ENCODE results near the gene PTPRE.

Gene PTPRE

DNA sequence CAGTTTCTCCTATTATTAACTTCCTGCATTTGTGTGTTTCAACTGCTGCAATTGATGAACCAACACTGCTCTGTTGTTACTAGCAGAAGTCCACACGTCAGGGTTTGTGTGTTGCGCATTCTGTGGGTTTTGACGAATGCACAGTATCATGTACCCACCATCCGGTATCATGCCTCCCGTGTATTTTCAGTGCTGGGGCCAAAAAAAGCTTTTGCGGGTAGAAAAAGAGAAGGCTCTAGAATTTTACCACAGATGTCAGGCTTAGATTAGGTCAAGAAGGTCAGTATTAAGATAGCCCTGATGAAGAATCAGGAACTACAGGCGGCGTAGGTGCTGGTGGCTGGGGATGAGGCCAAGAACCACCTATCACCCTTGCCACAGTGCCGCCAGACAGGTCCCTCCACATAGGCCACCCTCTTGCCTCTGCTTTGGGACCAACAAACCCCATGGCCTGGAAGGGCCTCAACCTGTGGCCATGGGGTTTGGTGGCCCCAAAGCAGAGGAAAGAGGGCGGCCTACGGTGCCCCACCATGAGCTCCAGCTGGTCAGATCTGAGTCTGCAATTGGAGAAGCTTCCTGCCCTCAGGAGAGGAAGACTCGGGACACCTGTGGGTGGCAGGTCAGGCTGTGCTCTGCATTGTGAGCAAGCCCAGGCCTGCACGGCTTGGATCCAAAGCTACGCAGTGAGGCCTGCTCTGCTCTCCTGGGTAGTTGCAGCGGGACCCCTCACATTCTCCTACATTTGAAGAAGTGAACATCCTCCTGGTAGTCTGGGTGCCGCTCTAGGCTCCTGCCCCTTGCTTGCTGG is 147.5 kb downstream of the PTPRE start:
- Histone ChIP-seq H3K36me3 (ENCODE audit: control insufficient read depth, insufficient read depth, low read length, severe bottlenecking) (no peaks in the 10 kb centered on the region), H3K9me3 (ENCODE audit: control insufficient read depth, low read length) (no peaks in the 10 kb centered on the region), H3K9ac (ENCODE audit: low read length) (no peak overlapping the region), H3K4me1 (ENCODE audit: control insufficient read depth, insufficient read depth, low read length) (peaks cover 10% of the 10 kb centered on the region), H3K4me3 (ENCODE audit: low read length) (no peak overlapping the region), H3K27me3 (replicated peaks; ENCODE audit: control insufficient read depth, insufficient read depth, low read length) (no peaks in the 10 kb centered on the region)
- DNase-seq (ENCODE audit: low read depth): no peak

DNA sequence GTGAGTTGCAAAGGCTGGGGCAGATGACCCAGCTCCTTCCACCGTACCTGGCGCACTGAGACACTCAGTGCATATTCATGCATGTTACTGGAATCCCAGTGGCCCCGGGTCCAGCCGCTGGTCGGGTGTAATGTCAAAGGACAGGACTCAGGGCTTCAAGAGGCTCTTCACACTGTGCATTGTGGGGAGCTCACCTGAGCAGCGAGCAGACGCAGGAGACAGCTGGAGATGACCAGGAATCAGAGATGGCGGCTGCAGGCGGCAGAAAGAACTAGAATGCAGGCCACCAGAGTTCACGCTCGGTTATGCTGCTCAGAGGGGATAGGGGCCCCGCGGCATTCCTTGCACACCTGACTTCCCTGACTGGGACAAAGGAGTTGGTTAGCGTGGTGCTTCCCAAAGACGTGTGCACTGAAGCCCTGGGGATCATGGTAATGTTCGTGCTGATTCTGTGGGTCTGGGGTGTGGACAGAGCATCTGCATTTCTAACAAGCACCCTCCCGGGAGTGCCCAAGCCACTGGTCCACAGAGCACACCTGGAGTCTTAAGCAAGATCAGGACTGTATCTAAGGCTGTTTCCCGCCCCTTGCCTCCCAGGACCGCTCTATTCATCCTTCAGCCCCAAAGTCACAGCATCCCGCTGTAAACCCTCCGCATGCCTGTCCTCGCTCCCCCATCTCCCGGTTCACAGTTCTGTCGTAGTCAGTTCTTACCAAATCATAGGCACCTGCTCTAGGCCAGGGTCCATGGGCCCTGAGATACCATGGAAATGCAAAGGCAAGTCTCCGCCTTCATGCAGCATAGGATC is 148.4 kb downstream of the PTPRE start:
- Histone ChIP-seq H3K9ac (ENCODE audit: low read length) (no peak overlapping the region), H3K36me3 (ENCODE audit: control insufficient read depth, insufficient read depth, low read length, severe bottlenecking) (no peaks in the 10 kb centered on the region), H3K27me3 (replicated peaks; ENCODE audit: control insufficient read depth, insufficient read depth, low read length) (no peaks in the 10 kb centered on the region), H3K4me1 (ENCODE audit: control insufficient read depth, insufficient read depth, low read length) (peaks cover 10% of the 10 kb centered on the region), H3K4me3 (ENCODE audit: low read length) (no peak overlapping the region), H3K9me3 (ENCODE audit: control insufficient read depth, low read length) (no peaks in the 10 kb centered on the region)
- no peak for DNase-seq (ENCODE audit: low read depth)

DNA sequence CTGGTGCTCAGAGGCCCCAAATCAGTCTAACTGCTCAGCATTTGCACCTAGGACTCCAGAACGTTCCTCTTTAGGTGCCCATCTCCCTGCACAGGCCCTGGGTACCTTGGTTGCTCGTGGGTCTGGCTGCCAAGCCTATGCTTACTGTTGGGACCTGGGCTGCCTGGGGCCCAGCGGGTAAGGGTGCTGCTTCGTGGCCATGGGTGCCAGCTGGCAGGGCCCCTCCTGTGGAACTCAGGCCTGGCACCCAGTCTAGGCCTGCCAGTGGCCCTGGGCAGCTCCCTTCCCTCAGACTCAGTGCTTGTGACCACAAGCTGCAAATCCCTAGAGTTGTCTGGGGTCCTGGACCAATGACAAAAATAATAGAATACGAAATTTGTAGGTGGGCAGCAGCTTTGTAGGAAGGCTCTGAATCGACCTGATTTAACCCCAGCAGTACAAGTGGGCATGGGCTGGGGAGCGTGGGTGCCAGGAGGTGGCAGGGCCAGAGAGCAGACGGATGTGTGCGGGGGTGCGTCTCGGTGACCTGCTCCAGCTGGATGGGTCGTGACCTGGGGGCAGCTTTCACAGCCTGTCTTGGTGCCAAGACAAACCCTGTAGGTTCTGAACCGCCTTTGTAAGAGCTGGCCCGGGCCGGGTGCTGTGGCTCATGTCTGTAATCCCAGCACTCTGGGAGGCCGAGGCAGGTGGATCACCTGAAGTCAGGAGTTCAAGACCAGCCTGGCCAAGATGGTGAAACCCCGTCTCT is 149.6 kb downstream of the PTPRE start:
- no peak for DNase-seq (ENCODE audit: low read depth)
- no peak overlapping the region for H3K4me3 ChIP-seq (ENCODE audit: low read length)
- no peaks in the 10 kb centered on the region for H3K9me3 ChIP-seq (ENCODE audit: control insufficient read depth, low read length)
- H3K4me1 ChIP-seq (ENCODE audit: control insufficient read depth, insufficient read depth, low read length): no peaks in the 10 kb centered on the region
- no peaks in the 10 kb centered on the region for H3K36me3 ChIP-seq (ENCODE audit: control insufficient read depth, insufficient read depth, low read length, severe bottlenecking)
- H3K27me3 ChIP-seq (replicated peaks; ENCODE audit: control insufficient read depth, insufficient read depth, low read length): no peaks in the 10 kb centered on the region
- H3K9ac ChIP-seq (ENCODE audit: low read length): no peak overlapping the region

DNA sequence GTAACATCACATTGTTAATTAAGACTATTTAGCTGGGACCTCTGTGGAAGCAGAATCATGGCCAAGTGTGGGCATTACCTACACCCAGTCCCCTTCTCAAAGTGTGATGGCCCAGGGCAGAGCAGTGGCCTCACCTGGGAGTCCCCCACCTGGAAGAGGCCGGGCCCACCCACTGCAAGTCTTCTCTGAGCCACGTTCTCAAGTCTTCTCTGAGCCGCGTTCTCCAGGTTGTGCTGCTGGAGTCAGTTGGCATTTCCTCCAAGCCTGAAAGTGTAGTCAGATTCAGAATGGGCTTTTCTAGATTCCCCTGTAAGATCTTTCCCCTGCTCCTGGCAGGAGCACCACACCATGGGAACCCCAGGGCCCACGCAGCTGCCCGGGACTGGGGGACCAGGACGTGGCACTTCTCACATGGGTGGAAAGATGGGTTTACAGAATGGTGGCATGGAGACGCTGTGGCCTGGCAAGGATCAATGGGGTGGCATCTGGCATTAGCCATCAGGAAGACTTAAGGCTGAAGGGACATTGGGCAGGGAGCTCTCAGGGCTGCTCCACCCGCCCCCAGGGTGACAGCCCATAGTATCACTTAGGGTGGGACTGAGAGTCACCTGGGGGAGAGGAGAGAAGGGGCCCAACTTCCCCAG is 151.3 kb downstream of the PTPRE start:
- no peaks in the 10 kb centered on the region for H3K9me3 ChIP-seq (ENCODE audit: control insufficient read depth, low read length)
- no peak overlapping the region for H3K9ac ChIP-seq (ENCODE audit: low read length)
- H3K4me1 ChIP-seq (ENCODE audit: control insufficient read depth, insufficient read depth, low read length): no peaks in the 10 kb centered on the region
- DNase-seq (ENCODE audit: low read depth): no peak
- H3K36me3 ChIP-seq (ENCODE audit: control insufficient read depth, insufficient read depth, low read length, severe bottlenecking): no peaks in the 10 kb centered on the region
- no peak overlapping the region for H3K4me3 ChIP-seq (ENCODE audit: low read length)
- no peaks in the 10 kb centered on the region for H3K27me3 ChIP-seq (replicated peaks; ENCODE audit: control insufficient read depth, insufficient read depth, low read length)

DNA sequence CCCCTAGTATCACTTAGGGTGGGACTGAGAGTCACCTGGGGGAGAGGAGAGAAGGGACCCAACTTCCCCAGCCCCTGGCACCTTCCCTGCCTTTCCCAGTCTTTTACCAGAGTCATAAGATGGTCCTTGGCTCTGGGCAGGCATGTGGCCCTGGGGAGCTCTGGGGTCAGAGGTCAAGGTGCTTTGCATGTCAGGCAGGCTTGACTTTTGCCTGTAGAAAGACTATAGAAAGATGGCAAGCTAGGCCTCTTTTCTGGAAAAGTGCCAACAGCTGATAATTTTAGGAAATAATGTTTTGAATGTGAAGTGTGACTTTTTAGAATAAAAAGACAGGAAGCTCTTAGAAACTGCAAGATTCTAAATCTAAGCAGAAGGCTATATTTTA is 151.8 kb downstream of the PTPRE start:
- no peaks in the 10 kb centered on the region for H3K9me3 ChIP-seq (ENCODE audit: control insufficient read depth, low read length)
- no peaks in the 10 kb centered on the region for H3K36me3 ChIP-seq (ENCODE audit: control insufficient read depth, insufficient read depth, low read length, severe bottlenecking)
- H3K9ac ChIP-seq (ENCODE audit: low read length): no peak overlapping the region
- no peak overlapping the region for H3K4me3 ChIP-seq (ENCODE audit: low read length)
- DNase-seq (ENCODE audit: low read depth): no peak
- no peaks in the 10 kb centered on the region for H3K27me3 ChIP-seq (replicated peaks; ENCODE audit: control insufficient read depth, insufficient read depth, low read length)
- peaks cover under 1% of the 10 kb centered on the region for H3K4me1 ChIP-seq (ENCODE audit: control insufficient read depth, insufficient read depth, low read length)

DNA sequence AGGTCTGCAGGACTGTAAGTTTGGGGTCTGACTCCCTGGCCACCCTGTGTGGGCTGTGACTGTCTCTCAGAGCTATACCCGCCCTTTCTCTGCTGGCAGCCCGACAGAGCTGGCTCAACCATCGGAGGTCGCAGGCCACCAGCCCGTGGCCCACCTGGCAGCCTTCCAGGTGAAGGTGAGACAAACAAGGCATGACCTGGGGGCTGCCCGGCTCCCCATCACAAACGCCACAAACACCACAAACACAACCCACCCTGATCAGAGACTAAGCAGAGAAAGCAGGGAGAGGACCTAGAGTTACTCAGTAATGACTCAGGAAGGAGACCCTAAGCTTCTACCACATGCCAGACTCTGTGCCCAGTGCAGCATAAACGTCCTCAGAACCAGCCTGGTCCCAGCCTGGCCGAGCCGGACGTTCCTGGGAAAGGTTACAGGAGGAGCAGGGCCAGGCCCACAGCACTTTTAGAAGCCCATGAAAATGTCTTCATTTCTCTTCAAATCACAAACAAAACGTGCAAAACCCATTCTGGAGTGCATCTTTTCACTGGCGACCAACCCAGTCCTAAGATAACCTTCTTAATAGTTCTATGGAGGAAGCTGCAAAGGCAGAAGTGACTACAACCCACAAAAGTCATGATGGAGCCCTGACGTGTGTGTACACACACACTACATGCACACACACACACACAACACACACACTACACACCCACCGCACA is 152.5 kb downstream of the PTPRE start:
- H3K4me3 ChIP-seq (ENCODE audit: low read length): no peak overlapping the region
- H3K36me3 ChIP-seq (ENCODE audit: control insufficient read depth, insufficient read depth, low read length, severe bottlenecking): no peaks in the 10 kb centered on the region
- no peak for DNase-seq (ENCODE audit: low read depth)
- H3K4me1 ChIP-seq (ENCODE audit: control insufficient read depth, insufficient read depth, low read length): peaks cover 8% of the 10 kb centered on the region
- H3K27me3 ChIP-seq (replicated peaks; ENCODE audit: control insufficient read depth, insufficient read depth, low read length): no peaks in the 10 kb centered on the region
- H3K9me3 ChIP-seq (ENCODE audit: control insufficient read depth, low read length): no peaks in the 10 kb centered on the region
- no peak overlapping the region for H3K9ac ChIP-seq (ENCODE audit: low read length)

DNA sequence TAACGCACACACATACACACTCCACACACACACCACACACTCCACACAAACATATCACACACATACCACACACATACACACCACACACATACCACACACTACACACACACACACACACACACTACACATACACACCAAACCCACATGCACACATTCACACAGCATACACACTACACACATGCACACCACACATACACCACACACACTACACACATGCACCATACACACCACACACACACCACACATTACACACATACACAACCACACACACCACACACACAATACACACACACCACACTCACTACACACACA is 153.0 kb downstream of the PTPRE start:
- Histone ChIP-seq H3K9me3 (ENCODE audit: control insufficient read depth, low read length) (no peaks in the 10 kb centered on the region), H3K4me1 (ENCODE audit: control insufficient read depth, insufficient read depth, low read length) (peaks cover 11% of the 10 kb centered on the region), H3K9ac (ENCODE audit: low read length) (no peak overlapping the region), H3K27me3 (replicated peaks; ENCODE audit: control insufficient read depth, insufficient read depth, low read length) (no peaks in the 10 kb centered on the region), H3K4me3 (ENCODE audit: low read length) (no peak overlapping the region), H3K36me3 (ENCODE audit: control insufficient read depth, insufficient read depth, low read length, severe bottlenecking) (no peaks in the 10 kb centered on the region)
- no peak for DNase-seq (ENCODE audit: low read depth)

DNA sequence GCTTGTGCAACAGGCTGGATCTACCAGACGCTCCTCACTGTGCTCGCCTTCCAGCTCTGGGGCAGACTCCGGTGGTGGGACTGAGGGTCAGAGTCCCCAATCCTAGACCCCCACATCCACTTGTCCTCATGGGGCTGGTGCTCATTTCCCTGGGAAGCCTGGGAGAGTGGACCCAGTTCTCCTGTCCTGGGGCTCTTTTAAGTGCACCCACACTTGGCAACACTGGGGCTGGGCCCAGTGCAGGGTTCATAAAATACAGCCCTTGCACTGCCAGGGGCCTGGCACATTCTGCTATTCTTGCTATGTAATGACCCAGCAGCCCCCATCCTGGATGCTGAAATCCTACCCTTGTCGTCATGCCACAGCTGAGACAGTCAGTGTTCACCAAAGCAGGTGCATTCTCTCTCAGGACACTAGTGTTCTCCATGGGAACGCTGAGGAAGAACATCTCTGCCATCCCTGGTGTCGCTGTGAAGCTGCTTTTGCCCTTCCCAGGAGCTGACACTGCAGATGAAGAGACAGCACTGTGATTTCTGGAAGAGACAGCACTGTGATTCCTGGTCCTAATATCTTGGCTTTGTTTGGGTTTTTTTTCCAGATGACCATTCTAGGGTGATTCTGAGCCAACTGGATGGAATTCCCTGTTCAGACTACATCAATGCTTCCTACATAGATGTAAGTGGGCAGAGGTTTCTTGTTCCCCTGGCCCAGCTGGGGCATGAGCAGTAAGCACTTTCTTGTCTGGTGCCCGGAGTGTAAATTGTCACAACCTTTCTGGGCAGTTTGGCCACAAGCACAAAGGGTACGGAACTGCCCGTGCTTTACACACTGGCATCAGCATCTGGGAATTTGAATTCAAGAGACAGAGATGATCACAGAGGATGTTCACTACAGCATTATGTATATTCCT is 153.7 kb downstream of the PTPRE start:
- no peak overlapping the region for H3K9ac ChIP-seq (ENCODE audit: low read length)
- peaks cover 15% of the 10 kb centered on the region for H3K4me1 ChIP-seq (ENCODE audit: control insufficient read depth, insufficient read depth, low read length)
- DNase-seq (ENCODE audit: low read depth): no peak
- no peaks in the 10 kb centered on the region for H3K9me3 ChIP-seq (ENCODE audit: control insufficient read depth, low read length)
- no peaks in the 10 kb centered on the region for H3K36me3 ChIP-seq (ENCODE audit: control insufficient read depth, insufficient read depth, low read length, severe bottlenecking)
- H3K27me3 ChIP-seq (replicated peaks; ENCODE audit: control insufficient read depth, insufficient read depth, low read length): no peaks in the 10 kb centered on the region
- H3K4me3 ChIP-seq (ENCODE audit: low read length): no peak overlapping the region

DNA sequence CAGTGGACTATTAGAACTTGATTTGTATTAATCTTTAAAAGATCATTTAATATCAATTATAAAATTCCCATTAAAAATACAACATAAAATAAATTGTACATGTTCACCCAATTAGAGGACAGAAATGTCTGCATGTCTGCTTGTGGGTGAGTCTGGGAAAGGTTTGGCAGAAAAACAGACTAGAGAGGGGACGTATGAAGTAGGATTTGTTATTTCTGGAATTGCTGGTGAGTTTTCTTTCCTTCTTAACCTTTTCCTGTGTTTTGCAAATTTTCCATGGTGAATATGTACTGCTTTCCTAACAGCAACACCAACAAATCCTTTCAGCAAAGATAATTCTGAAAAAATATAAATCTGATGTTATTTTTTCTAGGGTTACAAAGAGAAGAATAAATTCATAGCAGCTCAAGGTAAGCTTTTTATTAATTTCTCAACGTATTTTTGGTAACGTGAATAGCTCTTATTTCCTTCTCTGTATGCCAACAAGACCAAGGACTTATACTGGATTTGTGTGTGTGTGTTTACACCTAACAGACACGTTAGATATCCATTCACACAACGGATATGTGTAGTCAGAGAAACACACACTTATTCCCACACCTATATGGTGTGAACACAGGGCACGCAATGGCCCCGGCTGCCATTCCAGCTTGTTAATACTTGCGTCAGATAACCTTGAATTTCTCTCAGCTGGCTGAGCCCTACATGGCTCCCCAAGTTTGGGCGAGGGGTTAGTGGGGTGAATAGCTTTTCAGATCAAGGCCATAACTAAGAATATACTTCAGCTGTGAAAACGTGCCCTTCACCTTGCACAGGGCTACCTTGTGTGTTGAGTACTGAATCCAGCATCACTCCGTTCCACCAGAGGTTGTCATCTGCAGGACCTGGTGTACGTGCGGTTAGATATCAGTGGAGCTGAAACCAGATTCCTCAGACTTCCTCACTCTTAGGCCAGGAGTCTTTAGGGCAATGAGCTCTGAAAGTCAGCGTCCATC is 154.7 kb downstream of the PTPRE start:
- Histone ChIP-seq H3K36me3 (ENCODE audit: control insufficient read depth, insufficient read depth, low read length, severe bottlenecking) (no peaks in the 10 kb centered on the region), H3K9ac (ENCODE audit: low read length) (no peak overlapping the region), H3K9me3 (ENCODE audit: control insufficient read depth, low read length) (no peaks in the 10 kb centered on the region), H3K4me1 (ENCODE audit: control insufficient read depth, insufficient read depth, low read length) (peaks cover 15% of the 10 kb centered on the region), H3K27me3 (replicated peaks; ENCODE audit: control insufficient read depth, insufficient read depth, low read length) (no peaks in the 10 kb centered on the region), H3K4me3 (ENCODE audit: low read length) (no peak overlapping the region)
- DNase-seq (ENCODE audit: low read depth): no peak
